HG02571 (cell line): Measurements from ENCODE around the gene NAV2.

Source experiments
- ATAC-seq: cut with Tn5 transposase; IDR thresholded peaks from one replicate; pipeline ENCODE4 v1.9.1; 2021; ENCODE audit warnings: mild to moderate bottlenecking, moderate library complexity; ENCODE audit not compliant: unreplicated experiment

NAV2 gene, protein sequence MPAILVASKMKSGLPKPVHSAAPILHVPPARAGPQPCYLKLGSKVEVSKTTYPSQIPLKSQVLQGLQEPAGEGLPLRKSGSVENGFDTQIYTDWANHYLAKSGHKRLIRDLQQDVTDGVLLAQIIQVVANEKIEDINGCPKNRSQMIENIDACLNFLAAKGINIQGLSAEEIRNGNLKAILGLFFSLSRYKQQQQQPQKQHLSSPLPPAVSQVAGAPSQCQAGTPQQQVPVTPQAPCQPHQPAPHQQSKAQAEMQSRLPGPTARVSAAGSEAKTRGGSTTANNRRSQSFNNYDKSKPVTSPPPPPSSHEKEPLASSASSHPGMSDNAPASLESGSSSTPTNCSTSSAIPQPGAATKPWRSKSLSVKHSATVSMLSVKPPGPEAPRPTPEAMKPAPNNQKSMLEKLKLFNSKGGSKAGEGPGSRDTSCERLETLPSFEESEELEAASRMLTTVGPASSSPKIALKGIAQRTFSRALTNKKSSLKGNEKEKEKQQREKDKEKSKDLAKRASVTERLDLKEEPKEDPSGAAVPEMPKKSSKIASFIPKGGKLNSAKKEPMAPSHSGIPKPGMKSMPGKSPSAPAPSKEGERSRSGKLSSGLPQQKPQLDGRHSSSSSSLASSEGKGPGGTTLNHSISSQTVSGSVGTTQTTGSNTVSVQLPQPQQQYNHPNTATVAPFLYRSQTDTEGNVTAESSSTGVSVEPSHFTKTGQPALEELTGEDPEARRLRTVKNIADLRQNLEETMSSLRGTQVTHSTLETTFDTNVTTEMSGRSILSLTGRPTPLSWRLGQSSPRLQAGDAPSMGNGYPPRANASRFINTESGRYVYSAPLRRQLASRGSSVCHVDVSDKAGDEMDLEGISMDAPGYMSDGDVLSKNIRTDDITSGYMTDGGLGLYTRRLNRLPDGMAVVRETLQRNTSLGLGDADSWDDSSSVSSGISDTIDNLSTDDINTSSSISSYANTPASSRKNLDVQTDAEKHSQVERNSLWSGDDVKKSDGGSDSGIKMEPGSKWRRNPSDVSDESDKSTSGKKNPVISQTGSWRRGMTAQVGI (N-terminal part only)

DNA sequence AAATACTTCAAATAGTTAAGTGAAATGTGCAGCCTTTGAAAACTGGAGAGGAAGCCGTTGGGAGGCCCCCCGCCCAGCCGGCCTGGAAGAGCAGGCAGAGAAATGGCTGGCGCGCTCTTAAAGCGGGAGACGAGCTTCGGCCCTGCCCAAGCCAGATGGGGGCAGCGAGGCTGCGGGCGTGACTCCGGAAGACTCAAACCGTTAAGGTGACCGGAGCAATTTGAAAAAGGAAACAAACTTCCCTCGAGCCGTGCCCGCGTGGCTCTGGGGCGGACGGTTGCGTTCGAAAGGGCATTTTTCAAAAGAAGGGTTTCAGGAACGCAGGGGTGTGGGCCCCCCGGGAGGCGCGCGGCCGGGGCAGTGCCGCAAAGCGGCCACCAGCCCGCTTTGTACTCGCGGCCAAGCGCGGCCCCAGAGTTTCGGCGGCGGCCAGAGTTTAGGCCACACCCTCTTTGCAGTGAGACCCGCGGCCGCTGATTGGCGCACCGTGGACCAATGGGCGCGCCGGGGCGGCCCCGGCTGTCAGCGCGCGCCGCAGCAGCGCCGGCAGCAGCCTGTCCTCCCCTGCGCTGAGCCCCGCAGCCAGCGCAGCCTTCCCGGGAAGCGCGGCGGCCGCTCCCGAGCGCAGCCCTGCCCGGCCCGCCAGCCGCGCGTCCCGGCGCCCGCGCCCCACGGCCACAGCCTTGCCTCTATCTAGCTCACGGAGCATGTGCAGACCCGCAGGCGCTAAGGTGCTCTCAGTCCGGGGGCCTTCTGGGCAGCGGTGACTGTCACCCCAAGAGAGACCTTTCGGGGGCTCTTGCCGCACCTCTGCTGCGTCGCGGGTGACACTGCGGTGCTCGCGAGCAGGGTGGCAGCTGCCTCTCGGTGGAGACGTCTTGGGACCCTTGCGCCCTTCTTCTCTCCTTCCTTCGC is at the start of gene NAV2:
NAV2 (plus strand) TSS at position 557 of the 915 bp plus-strand sequence. CDS start 859 bp downstream, outside the sequence.
- peak; percentile 98 for ATAC-seq

DNA sequence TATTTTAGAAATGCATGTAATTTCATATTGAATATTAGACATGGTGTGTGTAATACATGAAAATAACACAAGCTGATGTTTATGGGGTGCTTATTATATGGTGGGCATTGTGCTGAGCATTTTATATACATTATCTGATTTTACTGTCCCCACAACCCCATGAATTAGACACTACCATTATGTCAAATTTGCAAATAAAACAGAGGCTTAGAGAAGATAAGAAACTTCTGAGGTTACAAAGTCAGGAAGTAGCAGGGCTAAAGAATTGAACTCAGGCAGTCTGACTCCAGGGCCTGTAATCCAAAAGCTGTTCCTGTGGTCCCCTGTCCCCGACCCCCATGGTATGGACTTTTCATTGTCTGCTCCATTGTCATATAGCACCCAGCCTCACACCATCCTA is 49.4 kb upstream of the NAV2 start:
- ATAC-seq, result no peak

DNA sequence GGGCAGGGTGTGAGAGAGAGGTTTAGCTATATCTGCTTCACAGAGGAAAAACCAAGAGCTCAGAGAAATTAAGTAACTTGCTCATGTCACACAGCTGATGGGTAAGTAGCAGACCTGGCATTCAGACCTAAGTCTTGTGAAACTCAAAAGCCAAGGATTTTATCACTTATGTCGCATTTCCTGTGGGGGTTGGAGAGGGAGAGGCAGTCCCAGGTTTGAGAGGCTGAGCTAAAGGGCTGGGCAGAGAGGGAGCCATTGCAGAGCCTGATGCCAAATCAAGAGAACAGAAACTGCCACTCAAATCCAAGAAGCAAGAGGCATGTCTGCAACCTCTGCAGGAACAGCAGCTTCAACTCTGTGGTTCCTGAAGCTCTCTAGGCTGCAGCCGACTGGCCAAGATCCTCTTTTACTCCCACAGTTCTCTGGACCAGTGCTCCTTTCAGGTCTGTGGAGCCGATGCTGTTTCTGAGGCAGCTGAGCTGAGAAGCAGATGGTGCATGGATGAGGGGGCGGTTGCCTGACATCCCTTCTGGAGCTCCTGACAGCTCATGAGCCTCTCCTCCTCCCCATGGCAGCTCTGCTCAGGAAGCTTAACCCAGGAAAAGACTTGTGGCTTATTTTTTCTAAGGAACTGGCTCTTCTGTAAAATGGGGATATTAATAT is 47.6 kb upstream of the NAV2 start:
- ATAC-seq, result no peak

DNA sequence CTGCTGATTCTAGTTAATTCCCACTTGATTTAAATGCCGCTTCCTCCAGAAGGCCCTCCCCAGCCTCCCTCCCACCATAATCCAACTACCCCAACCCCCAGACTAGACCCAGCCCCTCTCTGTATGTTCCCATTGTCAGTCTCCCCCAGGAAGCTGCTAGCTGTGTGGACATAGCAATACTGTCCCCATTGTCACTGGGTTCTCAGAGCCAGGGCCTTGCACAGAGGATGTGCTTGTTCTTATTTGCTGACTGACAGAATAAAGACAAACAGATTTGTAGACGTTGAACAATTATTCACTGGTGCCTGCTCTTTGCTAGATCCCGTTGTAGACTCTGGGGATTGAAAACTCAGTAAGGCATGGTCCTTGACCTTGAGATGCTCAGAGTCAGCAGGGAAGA is 45.7 kb upstream of the NAV2 start:
- ATAC-seq, result no peak

DNA sequence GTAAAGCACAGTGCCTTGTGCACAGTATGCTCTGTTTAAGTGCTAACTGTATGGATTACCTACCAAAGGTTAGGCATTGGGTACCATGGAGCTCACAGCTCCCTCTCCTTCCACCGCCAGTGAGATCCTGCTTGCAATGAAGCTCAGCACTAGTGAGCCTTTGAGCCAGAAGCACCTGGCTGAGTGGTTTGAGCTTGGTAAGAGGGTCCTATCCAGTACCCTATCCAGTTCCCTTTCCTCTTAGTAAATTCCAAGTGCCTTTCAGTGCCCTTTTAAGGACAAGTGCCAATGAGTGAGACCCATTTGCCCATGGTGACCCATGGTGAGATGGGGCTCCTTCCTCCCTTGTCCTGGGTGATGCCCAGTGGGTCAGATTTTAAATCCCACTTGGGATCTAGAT is 43.1 kb upstream of the NAV2 start:
- no peak for ATAC-seq

DNA sequence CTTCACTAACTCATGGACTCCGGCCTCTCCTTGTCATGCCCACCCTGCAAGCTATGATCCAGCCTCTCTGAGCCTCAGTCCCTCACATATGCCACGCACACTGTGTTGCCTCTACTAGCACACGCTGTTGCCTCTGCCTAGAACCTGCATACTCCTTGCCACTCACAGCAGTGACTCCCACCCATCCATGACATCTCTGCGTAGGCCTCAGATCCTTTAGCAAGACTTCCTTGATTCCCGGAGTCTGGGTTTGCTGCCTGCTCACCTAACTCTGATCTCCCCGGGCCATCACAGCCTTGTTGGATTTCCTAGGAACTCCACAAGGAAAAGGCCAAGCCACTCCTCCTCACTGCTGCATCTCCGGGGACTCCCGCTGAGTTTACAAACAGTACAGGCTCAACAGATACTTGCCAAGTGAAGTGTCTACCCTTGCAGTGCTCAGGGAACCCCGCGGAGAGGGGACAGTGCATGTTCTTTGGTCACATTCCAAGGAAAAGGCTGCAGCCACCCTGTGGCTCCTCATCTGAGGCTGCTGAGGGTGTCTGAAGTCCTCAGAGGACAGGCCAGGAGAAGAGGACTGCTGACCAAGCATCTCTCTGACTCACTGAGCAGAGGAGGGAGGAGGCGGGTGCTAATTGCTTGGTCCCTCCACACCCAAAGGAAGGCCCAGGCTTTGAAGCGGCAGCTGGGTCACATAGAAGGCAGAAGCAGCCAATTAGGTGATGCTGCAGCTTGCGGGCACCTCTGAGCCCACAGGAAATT is 42.4 kb upstream of the NAV2 start:
- no peak for ATAC-seq

DNA sequence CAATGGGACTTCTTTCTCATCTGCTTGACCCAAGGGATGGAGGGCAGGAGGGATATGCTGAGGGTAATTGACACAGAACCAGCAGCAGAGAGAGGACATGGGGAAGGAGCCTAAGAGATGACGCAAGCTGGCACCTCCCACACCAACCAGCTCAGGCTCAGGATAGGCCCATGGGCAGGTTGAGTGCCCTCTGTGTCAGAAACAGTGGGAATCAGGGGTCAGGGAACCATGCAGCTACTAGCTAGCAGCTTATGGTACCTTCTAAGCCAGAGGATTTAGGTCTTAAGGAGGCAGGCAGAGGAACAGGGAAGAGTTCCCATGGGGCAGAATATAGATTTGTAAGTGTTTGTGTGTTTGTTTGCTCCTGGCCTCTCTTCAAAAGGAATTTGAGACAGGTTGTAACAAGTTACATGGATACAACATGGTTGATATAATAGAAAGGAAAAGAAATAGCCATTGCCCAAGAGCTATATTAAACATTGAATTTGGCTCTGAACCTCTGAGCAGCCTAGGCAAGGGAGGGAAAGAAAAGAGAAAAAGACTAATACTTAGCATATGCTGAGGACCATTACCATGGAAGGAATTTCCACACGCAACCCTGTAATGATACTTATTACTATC is 39.9 kb upstream of the NAV2 start:
- ATAC-seq, result no peak

DNA sequence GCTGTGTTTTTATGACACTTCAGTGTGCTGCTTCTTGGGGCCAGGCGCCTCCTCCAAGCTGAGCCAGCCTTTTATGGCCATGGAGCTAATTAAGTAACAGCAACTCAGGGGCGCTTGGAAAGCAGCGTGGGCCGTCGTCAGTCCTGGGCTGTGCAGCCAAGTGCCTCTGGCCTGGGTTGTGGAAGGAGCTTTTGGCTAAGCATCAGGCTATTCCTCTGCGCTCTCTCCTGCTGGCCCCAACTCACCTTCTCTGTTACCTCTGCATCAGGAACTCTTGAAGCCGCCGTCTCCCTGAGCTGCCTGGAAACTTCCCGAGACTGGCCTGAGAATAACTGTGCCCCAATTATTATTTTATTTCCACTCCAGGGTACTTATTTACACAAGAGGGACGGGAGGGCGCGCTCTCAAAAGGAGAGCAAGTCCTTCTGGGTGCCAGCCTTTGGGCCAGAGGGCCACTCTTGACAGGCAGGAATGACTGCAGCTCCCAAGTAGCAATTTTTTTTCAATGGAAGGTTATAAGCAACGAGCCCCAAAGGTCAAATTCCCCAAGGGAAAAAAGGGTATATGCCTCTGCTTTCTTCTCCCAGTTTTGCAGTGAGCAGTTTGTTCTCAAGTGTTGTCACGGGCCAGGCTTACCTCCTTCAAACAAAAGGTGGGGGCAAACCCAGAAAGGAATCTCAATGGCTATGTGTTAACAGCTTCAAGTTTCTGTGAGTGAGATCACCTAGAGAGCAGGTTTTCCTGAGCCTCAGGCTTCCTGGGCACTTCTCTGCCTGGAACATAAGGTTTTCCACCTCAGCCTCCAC is 38.5 kb upstream of the NAV2 start:
- no peak for ATAC-seq

DNA sequence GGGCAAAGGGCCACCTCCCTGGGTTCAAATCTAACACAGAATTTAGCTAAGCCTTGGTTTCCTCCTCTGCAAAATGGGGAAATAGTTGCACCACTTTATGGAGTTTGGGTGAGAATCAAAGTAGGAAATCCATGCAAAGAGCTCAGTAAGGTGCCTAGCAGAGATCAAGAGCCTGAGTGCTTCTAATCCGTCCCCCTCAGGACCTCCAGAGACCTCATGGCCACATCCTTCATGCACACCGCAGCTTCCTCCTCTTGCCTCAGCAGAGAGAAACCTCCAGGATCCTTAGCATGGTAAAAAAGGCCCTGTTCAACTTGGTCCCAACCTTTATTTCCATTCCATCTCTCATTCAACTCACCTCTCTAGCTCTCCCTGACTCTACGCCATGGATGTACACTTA is 37.8 kb upstream of the NAV2 start:
- no peak for ATAC-seq

DNA sequence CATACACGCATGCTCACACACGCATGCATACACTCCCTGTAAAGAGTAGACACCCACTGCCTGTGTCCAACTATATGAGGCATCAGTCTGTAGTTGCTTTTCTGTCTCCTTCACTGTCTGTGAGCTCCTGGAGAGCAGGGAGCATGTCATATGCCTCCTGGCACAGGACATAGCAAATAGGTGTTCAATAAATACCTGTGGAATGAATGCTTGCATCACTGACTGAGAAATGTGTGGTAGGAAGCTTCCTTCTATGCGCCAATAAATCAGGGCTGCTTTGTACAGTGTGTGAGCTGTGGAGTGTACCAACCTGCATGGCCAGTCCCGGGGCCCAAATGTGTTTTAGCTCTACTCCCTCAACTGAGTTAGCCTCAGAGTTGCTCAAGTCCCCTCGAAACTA is 37.2 kb upstream of the NAV2 start:
- no peak for ATAC-seq

DNA sequence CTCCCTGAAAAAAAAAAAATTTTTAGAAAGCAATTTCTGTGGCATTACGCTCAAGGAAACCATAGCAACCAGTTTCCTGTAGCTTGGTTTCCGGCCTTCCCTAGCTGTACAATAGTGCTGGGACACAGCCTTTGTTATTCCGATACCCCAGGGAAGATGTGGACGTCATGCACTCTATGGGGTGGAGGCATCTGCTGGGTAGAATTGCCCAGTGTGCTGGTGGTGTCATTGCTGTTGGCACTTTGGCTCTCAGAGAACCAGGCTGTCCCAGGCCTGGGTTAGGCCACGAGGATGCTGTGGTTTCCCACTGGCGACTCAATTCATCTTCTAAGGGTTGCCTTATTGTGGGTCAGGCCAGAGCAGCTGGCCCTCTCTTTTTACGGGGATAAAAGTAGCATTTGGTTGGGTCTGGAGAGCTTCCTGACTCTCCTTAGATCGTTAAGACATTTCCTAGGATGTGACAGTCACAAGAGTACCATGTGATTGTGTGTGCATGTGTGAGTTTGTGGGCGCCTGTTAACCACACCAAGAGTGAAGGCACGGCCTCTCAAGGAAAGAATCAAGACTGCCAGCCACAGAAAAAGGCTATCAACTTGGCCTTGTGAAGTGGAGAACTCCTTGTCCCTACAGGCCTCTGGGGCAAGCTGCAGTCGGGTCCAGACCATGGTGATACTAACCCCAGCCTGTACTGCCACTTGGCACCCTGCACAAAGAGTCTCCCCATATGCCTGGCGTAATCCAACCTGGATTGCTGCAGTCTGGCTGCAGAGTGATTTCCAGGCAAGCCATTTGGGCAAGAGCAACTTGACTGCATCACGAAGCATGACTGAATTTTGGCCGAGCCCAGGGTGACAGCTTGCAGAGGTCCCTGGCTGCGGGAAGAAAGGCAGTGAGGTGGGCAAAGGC is 35.9 kb upstream of the NAV2 start:
- ATAC-seq, result no peak

DNA sequence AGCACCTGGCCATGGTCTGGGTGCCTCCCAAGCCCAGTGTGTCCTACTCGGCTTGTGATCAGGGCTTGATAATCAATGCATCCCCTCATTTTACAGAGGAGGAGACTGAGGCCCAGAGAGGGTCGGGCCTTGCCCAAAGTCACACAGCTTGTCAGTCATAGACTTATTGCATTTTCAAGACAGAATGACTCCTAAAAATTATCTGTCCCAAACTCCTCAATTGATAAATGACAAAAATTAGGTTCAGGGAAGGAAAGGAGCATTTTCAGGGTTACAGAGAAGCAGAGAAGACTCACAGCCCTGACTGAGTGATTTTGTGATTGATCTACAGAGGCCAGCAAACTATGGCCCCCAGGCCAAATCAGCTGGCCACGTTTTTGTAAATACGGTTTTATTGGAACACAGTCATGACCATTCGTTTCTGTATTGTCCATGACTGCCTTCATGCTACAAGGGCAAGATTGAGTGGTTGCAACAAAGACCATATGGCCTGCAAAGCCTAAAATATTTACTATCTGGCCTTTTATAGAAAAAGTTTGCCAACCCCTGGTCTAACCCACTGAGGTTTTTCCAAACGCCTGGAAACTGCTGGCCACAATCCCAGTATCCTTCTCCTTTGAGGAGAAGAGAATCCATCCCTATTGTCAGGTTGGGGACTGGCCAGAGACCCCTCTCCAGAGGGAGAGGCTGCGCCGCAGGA is 35.1 kb upstream of the NAV2 start:
- ATAC-seq, result no peak

DNA sequence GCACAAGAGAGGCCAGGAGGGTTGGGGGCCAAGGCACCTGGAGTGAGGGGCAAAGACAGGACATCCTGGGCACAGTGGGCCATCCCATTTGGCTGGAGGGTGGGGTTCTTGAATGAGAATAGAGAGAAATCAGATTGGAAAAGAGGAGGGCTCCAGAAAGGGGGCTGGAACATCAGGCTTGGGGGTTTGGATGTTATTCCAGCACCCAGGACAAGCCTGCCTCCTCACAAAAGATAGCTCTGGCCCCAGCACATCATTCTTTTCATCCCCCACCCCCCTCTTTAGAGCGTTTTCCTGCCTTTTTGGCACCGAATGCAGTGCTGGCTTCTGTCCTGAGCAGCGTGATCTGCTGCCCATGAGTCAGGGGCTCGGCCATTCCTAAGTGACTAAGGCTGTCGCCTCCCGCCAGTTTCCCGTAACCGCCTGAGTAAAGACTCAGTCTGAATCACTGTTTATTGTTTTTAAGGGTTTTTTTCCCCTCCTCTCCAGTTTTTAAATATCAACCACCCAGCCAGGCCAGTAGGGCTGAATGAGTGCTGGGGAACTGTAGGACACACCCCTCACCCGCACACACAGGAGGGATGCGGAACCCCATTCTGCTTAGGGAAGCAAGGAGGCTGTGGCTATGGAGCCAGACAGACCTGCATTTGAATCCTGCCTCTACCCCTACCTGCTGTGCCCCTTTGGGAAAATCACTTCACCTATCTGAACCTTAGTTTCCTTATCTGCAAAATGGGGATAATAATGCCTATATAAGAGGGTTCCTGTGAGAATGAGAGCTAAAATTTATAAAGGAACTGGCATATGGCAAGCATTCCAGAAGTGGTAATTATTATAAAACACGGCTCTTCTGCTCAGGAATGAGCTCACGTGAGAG is 32.4 kb upstream of the NAV2 start:
- ATAC-seq, result no peak

DNA sequence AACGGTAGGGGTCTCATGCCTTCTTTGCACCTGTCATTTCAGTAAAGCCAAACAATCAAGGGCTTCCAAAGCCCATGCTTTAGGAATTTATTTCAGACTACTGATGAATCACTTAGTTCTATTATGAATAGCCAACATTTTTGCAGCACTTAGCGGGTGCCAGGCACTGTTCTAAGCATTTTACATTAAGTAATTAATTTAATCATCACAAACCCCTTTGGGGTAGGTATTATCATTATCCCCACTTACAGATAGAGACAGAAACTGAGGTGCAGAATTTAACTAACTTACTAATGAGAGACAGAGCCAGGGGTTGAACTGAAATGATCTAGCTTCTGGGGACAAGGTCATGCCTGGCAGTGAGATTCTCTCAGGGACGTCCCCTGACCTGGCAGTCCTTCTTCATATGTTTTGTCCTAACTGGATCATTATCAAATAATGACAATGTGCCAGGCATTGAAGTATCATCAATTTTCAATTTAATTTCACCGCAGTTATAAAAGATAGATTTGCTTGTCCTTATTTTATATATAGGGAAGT is 31.7 kb upstream of the NAV2 start:
- ATAC-seq, result no peak

DNA sequence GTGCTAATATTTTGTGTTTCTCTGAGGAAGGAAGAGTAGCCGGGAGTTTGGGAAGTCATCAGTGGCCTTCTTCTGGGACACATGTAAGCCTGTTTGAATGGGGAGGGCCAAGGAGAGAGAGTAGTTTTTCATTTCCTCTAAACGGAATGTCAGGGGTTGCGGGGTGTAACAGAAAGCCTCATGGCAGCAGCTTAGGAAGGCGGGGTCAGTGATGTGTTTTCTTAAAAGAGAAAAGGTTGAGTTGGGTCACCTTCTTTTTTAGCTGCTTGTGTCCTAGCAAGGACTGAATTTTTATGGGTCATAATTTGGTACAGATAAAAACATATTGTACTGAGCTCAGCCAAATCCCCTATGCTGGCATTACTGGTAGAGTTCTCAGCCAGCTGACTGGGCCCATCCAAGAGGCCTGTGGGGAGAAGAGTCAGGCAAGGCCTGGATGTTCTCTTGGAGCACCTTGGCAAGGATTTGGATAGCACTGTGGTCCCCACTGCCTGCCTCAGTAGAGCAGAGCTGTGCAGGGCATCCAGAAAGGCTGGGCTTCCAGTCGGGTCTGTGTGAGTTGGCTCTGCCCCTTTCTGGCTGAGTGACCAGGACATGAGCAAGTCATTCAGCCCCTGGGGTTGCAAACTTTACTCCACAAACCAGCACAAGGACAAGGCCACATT is 29.4 kb upstream of the NAV2 start:
- no peak for ATAC-seq
